HG03442 (cell line): ENCODE measurements around the gene TXNRD2.

Experiments
- ATAC-seq: cut with Tn5 transposase; IDR thresholded peaks from one replicate; pipeline ENCODE4 v1.9.1; 2021; ENCODE audit warnings: mild to moderate bottlenecking, moderate library complexity; ENCODE audit not compliant: unreplicated experiment

TXNRD2 gene

GRCh38 chr22:19828035-19828401 is 113.6 kb downstream of the TXNRD2 start:
- ATAC-seq = no peak

DNA sequence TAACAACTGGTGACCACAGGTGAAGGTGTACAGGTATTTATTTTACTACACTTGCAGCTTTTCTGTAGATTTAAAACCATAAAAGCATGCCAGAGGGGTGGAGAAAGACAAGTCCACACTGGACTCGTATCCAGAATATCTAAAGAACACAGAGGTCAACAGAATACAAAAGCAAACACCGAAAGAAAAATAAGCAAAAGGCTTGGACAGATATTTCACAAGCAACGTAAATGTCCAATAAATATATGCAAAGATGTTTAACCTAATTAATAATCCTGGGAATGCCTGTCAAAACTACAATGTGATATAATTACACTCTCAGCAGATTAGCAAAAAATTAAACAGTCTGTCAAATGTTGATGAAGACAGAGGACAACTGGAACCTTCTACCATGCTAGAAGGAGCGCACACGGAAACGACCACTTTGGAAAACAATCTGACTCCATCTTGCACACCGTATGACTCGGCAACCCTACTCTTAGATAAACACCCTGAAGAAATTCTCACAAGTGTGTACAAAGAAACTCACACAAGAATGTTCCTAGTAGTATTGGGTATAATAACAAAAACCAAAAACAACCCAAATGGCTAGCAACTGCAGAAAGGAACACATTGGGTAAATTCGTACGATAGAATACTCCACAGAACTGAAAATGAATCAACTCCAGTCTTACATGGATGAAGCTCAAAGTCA is 114.1 kb downstream of the TXNRD2 start:
- no peak for ATAC-seq

DNA sequence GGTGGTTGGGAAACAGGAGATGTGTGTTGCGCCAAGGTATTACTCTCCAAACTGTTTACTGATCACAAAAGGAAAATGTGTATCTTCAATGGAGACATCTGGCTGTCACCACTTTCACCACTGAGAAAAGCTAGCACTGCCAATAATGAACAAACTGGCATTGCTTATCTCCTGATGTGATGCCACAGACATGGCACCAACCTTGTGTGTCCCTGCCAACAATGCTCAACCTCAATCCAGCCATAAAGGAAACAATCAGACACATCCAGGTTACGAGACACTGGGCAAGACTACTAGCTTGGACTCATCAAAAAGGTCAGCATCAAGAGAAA is 115.0 kb downstream of the TXNRD2 start:
- no peak for ATAC-seq

DNA sequence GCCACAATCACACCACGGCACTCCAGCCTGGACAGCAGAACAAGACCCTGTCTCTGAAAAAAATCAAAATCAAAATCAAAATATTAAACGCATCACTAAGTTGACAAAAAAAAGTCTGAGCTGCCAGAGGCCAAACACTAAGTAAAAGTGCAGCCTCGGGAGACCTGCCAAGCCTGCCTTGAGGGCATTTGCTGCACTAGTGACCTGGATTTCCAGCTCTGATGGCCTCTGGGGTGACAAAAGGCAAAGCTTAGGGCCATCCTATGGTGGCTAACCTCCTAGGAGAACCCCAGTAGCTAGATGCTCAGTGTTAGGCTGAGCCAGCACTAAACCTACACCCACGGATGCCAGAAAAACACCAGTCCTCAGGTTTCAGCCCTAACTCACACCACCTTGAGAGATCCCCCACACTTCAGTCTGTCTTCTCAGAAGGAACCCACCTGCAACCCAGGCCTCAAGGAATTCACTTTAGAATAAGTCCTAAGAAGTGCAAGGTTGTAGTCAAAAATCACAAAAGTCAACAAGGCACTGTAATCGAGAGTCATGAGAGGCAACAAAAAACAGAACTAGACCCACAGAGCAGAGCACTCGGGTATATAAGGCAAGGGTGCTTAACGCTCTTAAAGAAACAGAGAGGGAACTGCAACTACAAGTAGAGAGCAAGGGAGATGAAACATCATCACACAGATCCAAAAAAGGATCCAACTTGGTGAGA is 115.6 kb downstream of the TXNRD2 start:
- ATAC-seq = no peak
